ENCODE results near the gene KLHL6.

- no peak for TF ChIP-seq POLR2A (IDR thresholded peaks at IDR 0.05; ENCODE audit: low read length)
- TF ChIP-seq GATA1 (IDR thresholded peaks at IDR 0.05; ENCODE audit: low read depth, low read length) = no peak
Observed at GRCh38 chr3:183491109-183491922, 64.2 kb downstream of the KLHL6 start.

Measured in erythroblast (primary cell).